Measurements from ENCODE around the gene SSBP3.
"Not testable (repeated sequence)": the region's sequence is repeated elsewhere in the genome, so short reads cannot be mapped to it uniquely, and the experiment has no call there.

SSBP3 gene

DNA sequence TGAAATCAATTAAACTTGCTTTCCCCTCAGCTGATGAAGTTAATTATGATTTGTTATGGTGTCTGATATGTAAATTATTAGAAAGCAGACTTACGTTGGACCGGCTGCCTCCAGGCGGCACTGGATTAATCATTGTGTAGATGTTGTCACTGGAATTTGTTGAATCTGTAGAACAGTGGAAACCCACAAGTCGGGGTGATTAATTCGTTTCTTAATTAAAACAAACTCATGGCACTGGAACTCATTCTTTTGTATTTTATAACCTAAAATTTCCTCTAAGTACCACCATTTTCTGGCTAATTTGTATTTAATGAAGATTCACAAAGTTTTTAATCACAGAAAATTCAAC is 167.2 kb downstream of the SSBP3 start:
- DNase-seq = no peak

- no peak for DNase-seq
Observed at GRCh38 chr1:54238353-54239034, 167.7 kb downstream of the SSBP3 start.

DNA sequence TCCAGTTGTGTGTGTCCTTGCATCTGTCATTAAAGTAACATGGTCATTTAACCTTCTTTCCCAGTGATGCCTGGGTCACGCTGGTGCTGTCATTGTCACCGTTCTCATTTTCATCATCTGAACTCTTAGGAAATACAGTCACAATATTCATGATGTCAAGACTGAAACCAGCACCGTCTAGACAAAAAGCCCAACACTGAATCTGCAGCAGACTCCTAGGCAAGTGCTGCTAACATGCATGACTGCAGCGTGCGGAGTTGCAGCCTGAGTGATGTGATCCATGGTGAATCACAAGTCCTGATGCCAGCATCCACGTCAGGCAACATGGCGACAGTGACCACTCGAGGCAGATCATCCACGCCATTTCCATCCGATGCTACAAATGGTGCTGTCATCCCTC is 168.6 kb downstream of the SSBP3 start:
- no peak for DNase-seq

GRCh38 chr1:54234284-54234683 is 171.9 kb downstream of the SSBP3 start:
- DNase-seq = no peak

DNA sequence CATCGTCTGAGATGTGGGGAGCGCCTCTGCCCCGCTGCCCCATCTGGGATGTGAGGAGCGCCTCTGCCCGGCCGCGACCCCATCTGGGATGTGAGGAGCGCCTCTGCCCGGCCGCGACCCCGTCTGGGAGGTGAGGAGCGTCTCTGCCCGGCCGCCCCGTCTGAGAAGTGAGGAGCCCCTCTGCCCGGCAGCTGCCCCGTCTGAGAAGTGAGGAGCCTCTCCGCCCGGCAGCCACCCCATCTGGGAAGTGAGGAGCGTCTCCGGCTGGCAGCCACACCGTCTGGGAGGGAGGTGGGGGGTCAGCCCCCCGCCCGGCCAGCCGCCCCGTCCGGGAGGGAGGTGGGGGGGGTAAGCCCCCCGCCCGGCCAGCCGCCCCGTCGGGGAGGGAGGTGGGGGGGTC is 173.0 kb downstream of the SSBP3 start:
- not testable (repeated sequence) for DNase-seq

DNA sequence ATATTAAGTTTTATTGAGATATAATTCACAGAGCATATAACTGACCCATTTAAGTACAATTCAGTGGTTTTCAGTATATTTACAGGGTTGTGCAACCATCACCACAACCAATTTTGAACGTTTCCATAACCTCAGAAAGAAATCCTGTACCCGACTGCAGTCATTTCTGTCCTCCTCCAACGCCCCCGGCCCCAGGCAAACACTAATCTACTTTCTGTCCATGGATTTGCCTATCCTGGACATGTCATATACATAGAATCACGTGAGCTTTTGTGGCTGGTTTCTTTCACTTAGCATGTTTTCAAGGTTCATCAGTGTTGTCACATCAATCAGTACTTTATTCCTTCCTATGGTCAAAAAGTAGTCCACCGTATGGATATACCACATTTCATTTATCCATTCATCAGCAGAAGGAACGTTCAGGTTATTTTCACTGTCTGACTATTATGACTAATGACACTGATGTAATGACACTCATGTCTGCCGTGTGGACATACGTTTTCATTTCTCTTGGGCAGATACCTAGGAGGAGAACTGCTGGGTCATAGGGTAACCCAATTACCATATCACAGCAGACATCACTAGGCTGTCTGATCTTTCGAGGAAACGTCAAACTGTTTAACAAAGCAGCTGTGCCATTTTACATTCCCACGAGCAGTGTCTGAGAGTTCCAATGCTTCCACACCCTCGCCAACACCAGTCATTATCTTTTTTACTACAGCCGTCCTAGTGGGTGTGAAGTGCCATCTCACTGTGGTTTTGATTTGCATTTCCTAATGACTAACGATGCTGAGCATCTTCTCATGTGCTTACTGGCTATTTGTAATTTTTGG is 175.5 kb downstream of the SSBP3 start:
- DNase-seq = no peak

DNA sequence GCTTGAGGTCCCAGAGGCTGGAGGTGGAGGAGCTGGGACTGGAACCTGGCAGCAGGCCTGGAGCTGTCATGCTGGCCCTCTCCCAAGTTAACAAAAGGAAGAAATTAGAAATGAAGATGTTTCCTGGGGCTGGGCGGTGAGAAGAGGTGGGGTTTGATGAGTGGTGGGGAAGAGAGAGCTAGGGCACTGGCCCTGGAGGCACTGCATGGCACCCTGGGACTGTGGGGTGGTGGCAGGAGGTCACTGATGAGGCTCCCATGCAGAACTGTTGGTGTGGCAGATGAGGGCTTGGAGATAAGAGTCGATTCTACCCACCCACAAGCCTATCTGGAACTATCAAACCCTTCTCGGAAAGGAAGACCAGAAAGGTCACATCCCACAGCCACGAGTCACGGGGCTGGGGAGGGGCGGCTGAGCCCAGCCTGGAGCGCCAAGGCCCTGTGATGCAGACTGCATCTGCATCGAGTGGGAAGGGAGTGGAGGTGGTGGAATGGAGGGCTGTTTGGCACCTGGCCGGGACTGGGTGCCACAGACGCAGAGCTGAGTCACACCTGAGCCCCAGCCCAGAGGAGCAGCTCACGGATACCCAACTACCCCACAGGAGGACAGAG is 176.8 kb downstream of the SSBP3 start:
- DNase-seq = no peak

DNA sequence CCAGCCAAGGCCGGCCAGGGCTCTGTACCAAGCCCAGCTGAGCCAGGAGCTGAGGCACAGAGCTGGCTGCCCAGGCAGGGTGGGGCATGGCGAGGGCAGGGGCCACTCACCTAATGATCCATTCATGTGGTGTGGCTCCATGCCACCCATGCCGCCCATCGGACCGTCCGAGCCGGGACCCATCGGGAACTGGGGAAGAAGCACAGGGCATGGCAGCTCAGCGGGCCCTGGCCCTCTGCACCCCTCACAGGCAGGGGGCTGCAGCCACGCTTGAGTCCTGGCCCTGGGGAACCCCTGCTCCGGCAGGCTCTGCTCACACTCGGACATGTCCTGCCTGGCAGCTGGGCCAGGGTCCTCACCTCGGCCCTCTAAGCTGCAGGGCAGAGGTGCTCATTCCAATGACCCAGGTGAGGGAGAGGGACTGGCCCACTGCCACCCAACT is 177.5 kb downstream of the SSBP3 start:
- no peak for DNase-seq

DNA sequence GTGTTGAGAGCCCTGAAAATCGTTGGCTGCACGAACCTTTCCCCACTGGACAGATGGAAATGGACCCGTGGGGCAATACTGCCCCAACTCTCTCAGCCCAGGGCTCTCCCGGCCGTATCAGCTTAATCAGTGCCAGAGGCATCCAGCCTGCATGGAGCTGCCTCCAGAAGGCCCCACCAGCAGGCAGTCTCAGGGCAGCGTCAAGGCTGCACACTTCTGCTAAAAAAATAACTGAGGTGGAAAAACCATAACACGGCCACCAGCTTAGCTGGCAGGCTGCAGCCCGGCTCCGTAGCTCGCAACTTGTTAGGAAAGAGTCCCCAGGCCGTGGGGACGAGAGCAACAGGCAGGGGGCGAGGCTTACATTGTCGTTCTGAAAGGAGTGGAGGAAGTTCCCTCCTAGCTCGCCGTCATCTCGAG is 178.3 kb downstream of the SSBP3 start:
- DNase-seq = no peak

GRCh38 chr1:54227091-54227602 is 179.0 kb downstream of the SSBP3 start:
- no peak for DNase-seq

DNA sequence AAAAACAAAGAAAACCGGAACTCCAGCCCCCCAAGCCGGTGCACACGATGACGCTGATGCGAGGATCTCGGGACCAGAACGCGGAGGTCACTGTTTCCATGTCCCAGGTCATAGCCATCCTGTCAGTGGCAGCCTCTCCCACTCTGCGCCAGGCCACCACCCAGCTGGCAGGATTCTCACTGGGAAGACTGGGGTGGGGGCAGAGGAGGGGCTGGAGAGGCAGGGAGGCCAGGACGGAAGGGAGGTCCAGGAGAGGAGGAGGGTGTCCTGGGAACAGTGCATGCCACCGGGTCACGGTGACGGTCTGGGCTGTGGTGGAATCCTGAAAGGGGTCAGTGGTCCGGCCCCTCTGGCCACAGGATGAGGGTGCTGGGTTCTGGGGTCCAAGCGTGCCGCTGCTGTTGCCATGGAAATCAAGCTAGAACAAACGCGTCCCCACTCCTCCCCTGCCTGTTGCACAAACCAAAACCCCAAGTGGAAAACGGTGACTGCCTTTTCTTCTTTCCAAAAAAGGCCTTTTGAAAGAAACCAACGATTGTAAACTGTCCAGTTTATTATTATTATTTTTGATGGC is 180.1 kb downstream of the SSBP3 start:
- no peak for DNase-seq

- DNase-seq = no peak
Observed at GRCh38 chr1:54225378-54225777, 180.8 kb downstream of the SSBP3 start.

GRCh38 chr1:54224233-54224632 is 182.0 kb downstream of the SSBP3 start:
- no peak for DNase-seq

- DNase-seq = no peak
Observed at GRCh38 chr1:54223441-54224202, 182.6 kb downstream of the SSBP3 start.

- DNase-seq = no peak
Observed at GRCh38 chr1:54222711-54223110, 183.5 kb downstream of the SSBP3 start.

- DNase-seq = no peak
Observed at GRCh38 chr1:54221867-54222484, 184.2 kb downstream of the SSBP3 start.

GRCh38 chr1:54221113-54221834 is 184.9 kb downstream of the SSBP3 start:
- DNase-seq = no peak

DNA sequence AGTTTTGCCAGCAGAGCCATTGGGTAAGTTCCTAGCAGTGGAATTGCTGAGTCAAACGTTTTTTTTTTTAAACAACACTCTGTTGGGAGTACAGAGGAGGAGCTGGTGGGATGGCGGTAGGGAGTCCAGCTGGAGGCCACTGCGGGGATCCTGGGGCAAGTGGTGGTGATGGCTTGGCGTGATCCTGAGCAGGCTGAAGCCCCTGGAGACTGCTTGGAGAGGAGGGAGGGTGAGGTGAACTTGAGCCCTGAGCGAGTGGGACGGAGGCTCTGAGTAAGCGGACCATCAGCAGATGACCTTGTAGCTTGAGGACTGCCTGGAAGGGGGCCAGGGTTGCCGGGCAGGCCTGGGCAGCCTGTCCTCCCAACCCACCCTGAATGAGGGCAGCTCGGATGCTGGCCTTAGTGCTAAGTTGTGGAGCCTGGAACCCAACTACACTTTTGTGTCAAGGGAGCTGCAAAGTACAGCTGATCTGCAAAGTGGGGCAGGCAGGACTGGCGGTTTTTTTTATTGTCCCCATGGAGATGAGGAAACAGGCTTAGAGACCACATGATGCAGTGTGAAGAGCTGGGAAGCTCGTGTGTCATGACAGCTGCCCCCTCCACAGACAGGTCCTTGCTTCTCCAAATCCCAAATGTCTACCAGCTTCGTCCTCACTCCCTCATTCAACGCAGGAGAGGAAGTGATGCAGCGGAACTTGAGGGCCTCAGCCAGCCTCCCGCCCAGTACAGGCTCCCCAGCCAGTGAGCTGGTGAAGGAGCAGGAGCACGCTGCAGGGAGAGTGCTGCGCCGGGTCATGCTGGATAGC is 186.0 kb downstream of the SSBP3 start:
- no peak for DNase-seq

DNA sequence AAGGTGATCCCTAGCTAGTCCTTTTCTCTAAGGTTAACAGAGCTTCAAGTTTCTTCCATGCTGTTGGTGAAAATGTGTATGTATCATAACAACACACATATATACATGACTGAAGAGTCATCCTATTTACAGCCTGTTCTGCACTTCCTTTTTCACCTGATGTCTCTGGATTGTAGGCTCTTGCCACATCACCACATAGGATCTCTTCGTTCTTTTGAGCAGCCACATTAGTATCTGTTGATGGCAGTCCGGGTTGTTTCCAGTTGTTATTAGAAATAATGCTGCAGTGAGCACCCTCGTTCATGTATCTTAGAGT is 186.5 kb downstream of the SSBP3 start:
- DNase-seq = no peak

DNA sequence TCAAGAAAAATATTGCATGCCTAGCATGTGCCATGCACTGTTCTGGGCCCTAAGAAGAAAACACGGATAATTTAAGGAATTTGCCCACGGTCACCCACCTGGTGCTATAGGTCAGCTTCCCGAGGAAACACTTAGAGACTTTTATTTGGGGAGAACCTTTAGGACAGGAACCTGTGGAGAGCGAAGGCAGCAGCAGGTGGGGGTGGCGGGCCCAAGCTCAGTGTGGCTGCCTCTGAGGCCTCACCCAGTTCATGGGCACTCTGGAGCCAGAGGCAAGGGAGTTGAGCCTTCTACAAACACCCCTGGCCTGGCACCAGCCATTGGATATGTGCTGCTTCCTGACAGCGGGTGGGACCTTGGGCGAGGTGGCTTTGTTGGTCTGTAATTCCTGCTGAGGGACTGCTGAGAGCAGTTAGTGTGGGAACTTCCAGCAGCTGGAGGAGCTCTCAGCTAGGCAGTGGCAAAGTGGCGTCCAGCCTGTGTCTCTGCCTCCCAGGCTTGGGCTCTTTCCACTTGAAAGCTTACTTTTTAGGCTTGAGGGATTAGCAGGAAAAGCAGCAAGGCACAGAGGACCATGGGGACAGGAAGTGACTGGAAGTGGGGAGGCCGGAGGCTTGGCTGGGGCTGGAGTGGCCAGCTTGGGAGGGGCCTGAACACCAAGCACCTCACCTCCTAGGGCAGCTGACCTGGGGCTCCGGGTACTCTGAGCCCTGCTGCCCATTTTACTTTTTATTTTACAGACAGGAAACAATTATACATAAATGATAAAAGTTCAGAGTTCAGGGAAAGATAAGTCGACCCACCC is 187.1 kb downstream of the SSBP3 start:
- DNase-seq = no peak
